Measurements from ENCODE around the gene SLC2A10.

DNA sequence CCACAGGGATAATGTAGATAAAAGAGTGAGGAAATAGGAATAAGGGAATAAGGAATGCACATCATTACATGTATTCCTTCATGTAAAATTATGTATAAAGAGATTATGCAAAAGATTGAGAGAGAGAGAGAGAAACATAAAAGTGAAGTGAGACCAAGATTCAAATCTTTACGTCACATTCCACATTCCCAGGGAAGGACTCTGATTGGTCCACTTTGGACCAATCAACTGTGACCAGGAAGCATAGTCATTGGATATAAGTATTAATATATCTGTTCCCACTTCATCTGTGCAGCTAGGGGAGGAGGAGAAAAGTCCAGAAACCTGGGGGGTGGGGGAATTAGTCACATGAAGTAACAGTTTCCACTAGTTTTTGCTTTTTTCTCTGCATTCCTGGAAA, 66.4 kb downstream of the SLC2A10 start:
- TF ChIP-seq EP300 (IDR thresholded peaks at IDR 0.05) (no peak), POLR2A (IDR thresholded peaks at IDR 0.05) (no peak)
- TF ChIP-seq, protein P1, sequence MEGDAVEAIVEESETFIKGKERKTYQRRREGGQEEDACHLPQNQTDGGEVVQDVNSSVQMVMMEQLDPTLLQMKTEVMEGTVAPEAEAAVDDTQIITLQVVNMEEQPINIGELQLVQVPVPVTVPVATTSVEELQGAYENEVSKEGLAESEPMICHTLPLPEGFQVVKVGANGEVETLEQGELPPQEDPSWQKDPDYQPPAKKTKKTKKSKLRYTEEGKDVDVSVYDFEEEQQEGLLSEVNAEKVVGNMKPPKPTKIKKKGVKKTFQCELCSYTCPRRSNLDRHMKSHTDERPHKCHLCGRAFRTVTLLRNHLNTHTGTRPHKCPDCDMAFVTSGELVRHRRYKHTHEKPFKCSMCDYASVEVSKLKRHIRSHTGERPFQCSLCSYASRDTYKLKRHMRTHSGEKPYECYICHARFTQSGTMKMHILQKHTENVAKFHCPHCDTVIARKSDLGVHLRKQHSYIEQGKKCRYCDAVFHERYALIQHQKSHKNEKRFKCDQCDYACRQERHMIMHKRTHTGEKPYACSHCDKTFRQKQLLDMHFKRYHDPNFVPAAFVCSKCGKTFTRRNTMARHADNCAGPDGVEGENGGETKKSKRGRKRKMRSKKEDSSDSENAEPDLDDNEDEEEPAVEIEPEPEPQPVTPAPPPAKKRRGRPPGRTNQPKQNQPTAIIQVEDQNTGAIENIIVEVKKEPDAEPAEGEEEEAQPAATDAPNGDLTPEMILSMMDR (IDR thresholded peaks at IDR 0.05): no peak

Measured in tibial nerve (tissue), 4 donors.